Mesenchymal stem cell (in vitro differentiated cells and primary cell): ENCODE results near the gene SLC25A51. TPM values are rescaled to one million over a fixed set of nuclear protein-coding genes. Genes with fewer than 3 reads are reported as not detected.

Experiments used
- small RNA-seq: library from polyadenylated mRNA; stranded (forward); fragments of <200 nt; extraction: miRNeasy Mini kit (QIAGEN cat#:217004); gene quantifications from one replicate; pipeline ENCODE3, GENCODE V24; 2013; ENCODE audit warnings: low read depth

Gene SLC25A51

Small RNAs within 50 kb of the gene (small RNA-seq; reads per million reads assigned to genes)
- not detected for gene RNU7-124P
